D721Med (cell line): ENCODE measurements around the gene PGPEP1.

ENCODE experiments used
- DNase-seq: peaks from one replicate; pipeline ENCODE4 v3.0.0; 2011; ENCODE audit warnings: low spot score; ENCODE audit not compliant: insufficient read length
- FAIRE-seq: peaks from 2 replicates; lab custom pipeline; 2011; peaks lifted over from hg19 to GRCh38; lab: Jason Lieb, UNC
- CTCF ChIP-seq: IDR thresholded peaks from 2 replicates; pipeline ENCODE4 v1.5.1; 2012; ENCODE audit warnings: mild to moderate bottlenecking, control low read depth; ENCODE audit not compliant: insufficient read depth; ENCODE audit errors: missing control alignments

Gene PGPEP1

DNA sequence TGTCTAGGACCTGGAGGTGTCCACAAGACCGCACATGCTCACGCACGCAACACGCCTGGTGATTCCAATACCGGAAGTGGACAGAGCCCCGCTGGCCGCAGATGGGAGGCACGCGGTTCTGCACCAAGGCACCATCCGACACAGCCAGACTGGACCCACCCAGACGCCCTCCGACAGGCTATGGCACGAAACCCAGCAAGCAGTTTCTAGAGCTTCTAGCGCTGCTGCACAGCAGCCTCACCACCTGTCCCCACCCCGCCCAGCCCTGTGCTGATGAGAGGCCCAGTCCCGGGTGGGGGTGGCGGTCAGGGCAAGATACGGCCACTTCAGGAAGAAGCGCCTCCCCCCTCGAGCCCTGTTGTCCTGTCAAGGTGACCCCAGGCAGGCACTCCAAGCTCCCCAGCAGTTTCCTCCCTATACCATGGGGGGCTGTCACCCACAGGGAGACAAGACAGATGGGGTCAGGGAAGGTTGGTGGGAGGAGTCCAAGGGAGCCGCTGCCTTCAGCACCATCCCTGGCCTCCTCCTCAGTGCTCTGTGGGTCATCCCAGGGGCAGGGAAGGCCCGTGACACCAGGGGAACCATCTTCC is 28.8 kb upstream of the PGPEP1 start:
- DNase-seq = no peak
- FAIRE-seq = no peak
- no peak for TF ChIP-seq CTCF

- no peak for DNase-seq
Observed at GRCh38 chr19:18312092-18312534, 28.3 kb upstream of the PGPEP1 start.

GRCh38 chr19:18313398-18313797 is 27.0 kb upstream of the PGPEP1 start:
- DNase-seq (no peak), FAIRE-seq (no peak)
- TF ChIP-seq CTCF = no peak

More at GRCh38 chr19:18312092-18312534, 28.3 kb upstream of the PGPEP1 start:
- no peak for FAIRE-seq
- no peak for TF ChIP-seq CTCF

- DNase-seq (no peak), FAIRE-seq (no peak)
- TF ChIP-seq CTCF = no peak
Observed at GRCh38 chr19:18317961-18318800, 22.2 kb upstream of the PGPEP1 start.

DNA sequence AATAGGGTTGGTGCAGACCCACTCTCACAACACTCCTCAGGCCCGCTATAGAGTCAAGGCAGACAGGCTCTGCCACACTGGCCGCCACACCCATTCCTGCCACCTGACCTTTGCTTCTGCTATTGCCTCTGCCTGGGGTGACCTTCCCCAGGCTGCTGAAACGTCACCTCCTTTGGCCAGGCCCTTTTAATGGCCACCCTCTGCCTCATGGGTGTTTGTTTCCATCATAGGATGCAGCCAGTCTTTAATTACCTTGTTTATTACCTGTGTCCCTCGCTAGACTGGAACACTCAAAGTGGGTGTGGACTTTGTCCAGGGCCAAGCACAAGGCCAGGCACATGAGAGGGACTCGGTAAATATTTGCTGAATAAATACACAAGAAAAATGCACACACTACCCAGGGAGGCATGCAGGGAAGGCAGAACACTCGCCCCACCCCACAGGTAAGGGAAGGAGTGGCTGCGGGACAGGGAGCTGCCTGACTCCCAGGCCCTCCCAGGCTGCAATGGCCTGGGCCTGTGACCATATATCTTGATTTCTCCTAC is 20.7 kb upstream of the PGPEP1 start:
- no peak for TF ChIP-seq CTCF
- FAIRE-seq = no peak
- DNase-seq = no peak

- no peak for TF ChIP-seq CTCF
- no peak for FAIRE-seq
- no peak for DNase-seq
Observed at GRCh38 chr19:18320865-18321733, 19.3 kb upstream of the PGPEP1 start.
